Measurements from ENCODE around the gene ALDH1A2.

ALDH1A2 gene

GRCh38 chr15:58078591-58078990 is 13.1 kb upstream of the ALDH1A2 start:
- Histone ChIP-seq H3K36me3 (no peaks in the 10 kb centered on the region), H3K4me3 (ENCODE audit: low read depth, low read length) (no peak overlapping the region), H3K27ac (no peak overlapping the region), H3K9me3 (ENCODE audit: severe bottlenecking) (no peaks in the 10 kb centered on the region), H3K27me3 (ENCODE audit: insufficient read depth, low read depth, severe bottlenecking) (no peaks in the 10 kb centered on the region)
- no peak for TF ChIP-seq CTCF (IDR thresholded peaks at IDR 0.05; ENCODE audit: low read depth, low read length)
- DNase-seq, result no peak

DNA sequence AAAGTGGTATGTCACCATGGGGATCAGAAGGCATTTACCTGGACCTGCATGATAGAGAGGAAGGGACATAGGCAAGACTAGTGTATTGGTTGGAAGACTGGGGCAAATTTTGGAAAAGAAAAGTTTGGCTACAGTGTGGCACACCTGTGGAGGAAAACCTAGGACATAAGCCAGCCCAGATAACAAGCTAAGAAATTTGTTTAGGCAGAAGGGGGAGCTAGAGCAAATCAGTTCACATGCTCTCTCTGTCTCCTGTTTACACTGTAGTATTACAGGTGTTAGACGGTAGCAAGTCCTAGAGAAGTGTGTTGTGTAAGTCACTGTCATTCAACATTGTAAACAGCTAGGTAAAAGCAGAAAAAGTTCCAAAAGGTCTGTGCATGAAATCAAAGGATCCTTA is 11.9 kb upstream of the ALDH1A2 start:
- TF ChIP-seq CTCF (IDR thresholded peaks at IDR 0.05; ENCODE audit: low read depth, low read length), result peak; percentile 57
- Histone ChIP-seq H3K27me3 (ENCODE audit: insufficient read depth, low read depth, severe bottlenecking) (no peaks in the 10 kb centered on the region), H3K9me3 (ENCODE audit: severe bottlenecking) (no peaks in the 10 kb centered on the region), H3K27ac (no peak overlapping the region), H3K4me3 (ENCODE audit: low read depth, low read length) (no peak overlapping the region), H3K36me3 (no peaks in the 10 kb centered on the region)
- no peak for DNase-seq

DNA sequence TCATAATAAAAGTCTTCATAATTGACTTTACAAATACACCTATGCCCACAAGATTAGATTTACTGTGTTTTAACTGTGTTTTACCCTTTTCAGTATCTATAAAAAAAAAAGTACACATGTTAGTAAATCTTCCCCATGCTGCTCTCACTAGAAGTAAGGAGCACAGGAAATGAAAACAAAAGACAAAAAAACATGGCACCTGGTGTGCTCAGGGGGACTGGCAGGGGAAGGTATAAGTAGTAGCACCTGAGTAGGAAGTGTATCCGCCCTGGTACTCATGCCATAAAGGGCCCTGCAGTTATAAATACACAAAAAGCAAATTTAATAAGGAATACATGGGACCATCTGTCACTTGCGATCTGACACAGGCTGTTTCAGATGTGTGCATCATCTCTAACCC is 8.9 kb upstream of the ALDH1A2 start:
- no peaks in the 10 kb centered on the region for H3K36me3 ChIP-seq
- no peaks in the 10 kb centered on the region for H3K27me3 ChIP-seq (ENCODE audit: insufficient read depth, low read depth, severe bottlenecking)
- TF ChIP-seq CTCF (IDR thresholded peaks at IDR 0.05; ENCODE audit: low read depth, low read length), result no peak
- H3K4me3 ChIP-seq (ENCODE audit: low read depth, low read length), result no peak overlapping the region
- no peaks in the 10 kb centered on the region for H3K9me3 ChIP-seq (ENCODE audit: severe bottlenecking)
- no peak for DNase-seq
- H3K27ac ChIP-seq, result no peak overlapping the region

DNA sequence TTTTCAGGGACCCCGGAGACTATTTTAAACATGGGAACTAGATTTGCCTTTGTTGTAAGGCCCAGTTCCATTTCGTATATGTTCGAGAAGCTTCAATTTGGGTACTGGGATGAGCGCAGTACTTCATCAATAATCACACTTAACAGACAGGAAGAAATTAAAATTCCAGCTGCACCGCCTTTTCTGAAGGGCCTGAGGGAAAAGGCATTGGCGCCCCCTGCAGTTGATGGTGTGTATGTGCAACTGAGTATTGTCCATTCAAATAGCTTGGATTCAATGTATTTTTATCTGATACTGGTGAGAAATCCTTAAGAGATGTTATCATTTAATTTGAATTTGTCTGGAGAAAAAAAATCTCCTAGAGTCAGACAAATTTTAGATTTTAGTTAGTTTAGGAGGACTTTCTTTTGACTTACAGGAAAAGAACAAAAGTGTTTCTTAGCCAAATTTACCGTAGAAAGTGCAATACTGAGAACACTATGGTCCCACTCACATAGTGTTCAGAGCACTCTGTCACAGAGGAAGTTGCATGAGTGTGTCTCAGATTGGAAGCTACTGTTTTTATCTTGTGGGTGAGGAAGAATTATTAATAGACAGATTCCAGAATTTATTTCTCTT is 5.4 kb upstream of the ALDH1A2 start:
- Histone ChIP-seq H3K27ac (no peak overlapping the region), H3K4me3 (ENCODE audit: low read depth, low read length) (no peak overlapping the region), H3K36me3 (no peaks in the 10 kb centered on the region), H3K27me3 (ENCODE audit: insufficient read depth, low read depth, severe bottlenecking) (no peaks in the 10 kb centered on the region), H3K9me3 (ENCODE audit: severe bottlenecking) (no peaks in the 10 kb centered on the region)
- TF ChIP-seq CTCF (IDR thresholded peaks at IDR 0.05; ENCODE audit: low read depth, low read length), result peak; percentile 77
- peak; percentile 67 for DNase-seq

DNA sequence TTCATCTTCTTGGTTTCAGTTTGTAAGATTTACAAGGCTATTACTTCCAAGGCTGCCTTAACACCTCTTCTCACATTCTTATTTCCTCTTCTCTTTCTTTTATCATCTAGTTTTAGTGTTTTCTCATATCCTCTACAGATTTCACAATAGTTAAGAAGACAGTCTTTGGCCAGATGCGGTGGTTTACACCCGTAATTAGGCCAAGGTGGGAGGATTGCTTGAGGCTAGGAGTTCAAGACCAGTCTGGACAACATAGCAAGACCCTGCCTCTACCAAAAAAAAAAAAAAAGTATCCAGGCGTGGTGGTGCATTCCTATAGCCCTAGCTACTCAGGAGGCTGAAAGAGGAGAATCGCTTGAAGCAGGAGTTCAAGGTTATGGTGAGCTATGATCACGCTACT is 3.5 kb upstream of the ALDH1A2 start:
- no peaks in the 10 kb centered on the region for H3K9me3 ChIP-seq (ENCODE audit: severe bottlenecking)
- H3K36me3 ChIP-seq, result no peaks in the 10 kb centered on the region
- no peak for TF ChIP-seq CTCF (IDR thresholded peaks at IDR 0.05; ENCODE audit: low read depth, low read length)
- H3K27ac ChIP-seq, result no peak overlapping the region
- H3K27me3 ChIP-seq (ENCODE audit: insufficient read depth, low read depth, severe bottlenecking), result no peaks in the 10 kb centered on the region
- no peak for DNase-seq
- no peak overlapping the region for H3K4me3 ChIP-seq (ENCODE audit: low read depth, low read length)
